ACC112 (cell line): ENCODE results near the gene TCTN1.
"Not testable (repeated sequence)": the region's sequence is repeated elsewhere in the genome, so short reads cannot be mapped to it uniquely, and the experiment has no call there.

ENCODE experiments used
- H2AFZ ChIP-seq: fragments of 200-600 bp; sonication (generic); one replicate; pipeline ENCODE4 v1.6.0; 2017; ENCODE audit warnings: antibody characterized with exemption, low read length; ENCODE audit not compliant: unreplicated experiment
- H3K27ac ChIP-seq: fragments of 200-600 bp; sonication (generic); 2 replicates; pipeline ENCODE4 v1.5.1; 2014; ENCODE audit warnings: low read depth, mild to moderate bottlenecking, antibody characterized with exemption, low read length, moderate library complexity
- H3K27me3 ChIP-seq: fragments of 200-600 bp; sonication (generic); 2 replicates; pipeline ENCODE4 v1.6.1; 2014; ENCODE audit warnings: mild to moderate bottlenecking, antibody characterized with exemption, low read length, moderate library complexity, mixed read lengths; ENCODE audit not compliant: insufficient read depth
- H3K36me3 ChIP-seq: fragments of 200-600 bp; sonication (generic); 2 replicates; pipeline ENCODE4 v1.6.1; 2016; ENCODE audit warnings: mild to moderate bottlenecking, antibody characterized with exemption, low read length, moderate library complexity, mixed read lengths; ENCODE audit not compliant: insufficient read depth
- H3K4me1 ChIP-seq: fragments of 200-600 bp; sonication (generic); one replicate; pipeline ENCODE4 v1.6.1; 2016; ENCODE audit warnings: low read length, mixed read lengths; ENCODE audit not compliant: insufficient read depth, unreplicated experiment, control insufficient read depth
- H3K4me3 ChIP-seq: fragments of 200-600 bp; sonication (generic); 2 replicates; pipeline ENCODE4 v1.5.1; 2014; ENCODE audit warnings: mild to moderate bottlenecking, low read depth, low read length
- H3K79me2 ChIP-seq: fragments of 200-600 bp; sonication (generic); one replicate; pipeline ENCODE4 v1.6.0; 2016; ENCODE audit warnings: low read length; ENCODE audit not compliant: control insufficient read depth, unreplicated experiment, insufficient read depth

TCTN1 gene

DNA sequence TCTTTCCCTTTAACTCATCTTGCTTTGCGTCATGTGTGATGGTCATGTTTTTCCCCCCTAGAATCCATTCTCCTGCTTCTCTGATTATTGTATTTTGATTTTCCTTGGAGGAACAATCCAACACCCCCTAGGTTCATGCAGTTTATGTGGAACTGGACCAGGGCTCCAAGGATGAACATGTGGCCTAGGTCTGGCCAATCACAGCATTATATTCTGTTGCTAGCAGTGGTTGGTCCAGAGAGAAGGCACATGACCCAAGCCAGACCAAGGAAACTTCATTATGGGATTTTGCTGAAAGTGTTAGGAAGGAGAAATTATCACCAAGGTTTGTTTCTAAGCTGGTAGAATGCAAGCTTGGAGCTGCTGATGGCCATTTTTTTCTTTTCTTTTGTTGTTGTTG, 23.9 kb upstream of the TCTN1 start:
- no peaks in the 10 kb centered on the region for H3K79me2 ChIP-seq
- peaks cover 11% of the 10 kb centered on the region for H3K4me1 ChIP-seq
- no peaks in the 10 kb centered on the region for H3K36me3 ChIP-seq
- no peaks in the 10 kb centered on the region for H3K27me3 ChIP-seq
- no peak overlapping the region for H3K4me3 ChIP-seq
- no peak overlapping the region for H3K27ac ChIP-seq
- H2AFZ ChIP-seq = peak overlapping the region; percentile 38

DNA sequence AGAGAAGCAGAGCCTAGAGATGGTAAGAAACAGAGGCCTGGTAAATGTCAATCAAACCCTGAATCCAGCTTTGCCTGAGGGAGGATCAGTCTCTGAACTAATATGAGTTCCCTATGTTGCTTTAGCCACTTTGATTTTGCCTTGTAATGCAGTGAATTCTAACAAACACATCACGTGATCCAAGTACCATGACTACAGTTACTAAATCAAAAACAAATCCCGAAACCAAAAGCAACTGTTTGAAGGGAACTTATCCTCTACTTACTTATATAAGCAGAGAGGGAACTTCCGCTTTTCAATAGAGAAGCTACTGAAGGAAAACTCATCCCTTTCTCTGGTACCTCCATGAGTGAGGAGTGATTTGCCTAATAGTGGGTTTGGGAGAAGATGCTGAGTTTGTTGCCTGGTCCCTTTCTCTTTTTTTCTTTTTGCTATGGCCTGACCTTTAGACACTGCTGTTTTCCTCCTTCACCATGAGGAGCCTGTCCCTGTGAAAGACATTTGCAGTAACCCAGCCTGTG, 23.1 kb upstream of the TCTN1 start:
- peak overlapping the region; percentile 4 for H2AFZ ChIP-seq

DNA sequence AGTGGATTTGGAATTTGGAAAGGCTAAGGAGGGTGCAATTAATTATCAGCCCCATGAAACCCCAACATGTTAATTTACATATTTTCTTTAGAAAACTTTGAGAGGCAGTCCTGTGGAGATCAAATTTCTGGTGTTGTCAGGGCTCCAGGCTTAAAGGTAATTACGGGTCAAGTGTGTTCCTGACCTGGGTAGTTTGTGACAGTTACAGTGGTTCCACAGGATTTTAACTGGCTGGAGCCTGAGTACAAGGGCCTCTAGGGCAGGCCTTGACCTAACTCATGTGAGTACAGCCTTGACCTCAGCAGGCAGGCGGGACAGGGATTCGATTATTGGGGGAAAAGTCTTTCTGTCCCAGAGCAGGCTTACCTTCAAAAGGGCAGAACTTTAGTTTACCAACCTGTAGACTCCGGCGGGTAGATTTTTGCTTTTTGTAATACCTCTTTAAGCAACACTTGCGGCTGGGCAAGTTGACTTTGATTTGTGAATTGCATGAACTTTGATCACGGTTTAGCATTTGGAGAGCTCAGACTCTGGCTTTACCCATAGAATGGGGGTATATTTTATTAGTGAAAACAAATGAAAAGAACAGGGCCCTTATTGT, 22.4 kb upstream of the TCTN1 start:
- Histone ChIP-seq H3K79me2 (no peaks in the 10 kb centered on the region), H3K27me3 (no peaks in the 10 kb centered on the region), H3K36me3 (no peaks in the 10 kb centered on the region), H3K4me1 (peaks cover 11% of the 10 kb centered on the region), H2AFZ (peak overlapping the region; percentile 4), H3K4me3 (no peak overlapping the region), H3K27ac (peak overlapping the region; percentile 60)

More for the DNA sequence above, 23.1 kb upstream of the TCTN1 start:
- no peak overlapping the region for H3K4me3 ChIP-seq
- H3K27ac ChIP-seq = peak overlapping the region; percentile 60
- H3K27me3 ChIP-seq = no peaks in the 10 kb centered on the region
- H3K79me2 ChIP-seq = no peaks in the 10 kb centered on the region
- H3K4me1 ChIP-seq = peaks cover 11% of the 10 kb centered on the region
- H3K36me3 ChIP-seq = no peaks in the 10 kb centered on the region

GRCh38 chr12:110592078-110592477, 21.9 kb upstream of the TCTN1 start:
- Histone ChIP-seq H3K79me2 (no peaks in the 10 kb centered on the region), H2AFZ (no peak overlapping the region), H3K27ac (no peak overlapping the region), H3K4me1 (peaks cover 11% of the 10 kb centered on the region), H3K4me3 (no peak overlapping the region), H3K36me3 (no peaks in the 10 kb centered on the region), H3K27me3 (no peaks in the 10 kb centered on the region)

DNA sequence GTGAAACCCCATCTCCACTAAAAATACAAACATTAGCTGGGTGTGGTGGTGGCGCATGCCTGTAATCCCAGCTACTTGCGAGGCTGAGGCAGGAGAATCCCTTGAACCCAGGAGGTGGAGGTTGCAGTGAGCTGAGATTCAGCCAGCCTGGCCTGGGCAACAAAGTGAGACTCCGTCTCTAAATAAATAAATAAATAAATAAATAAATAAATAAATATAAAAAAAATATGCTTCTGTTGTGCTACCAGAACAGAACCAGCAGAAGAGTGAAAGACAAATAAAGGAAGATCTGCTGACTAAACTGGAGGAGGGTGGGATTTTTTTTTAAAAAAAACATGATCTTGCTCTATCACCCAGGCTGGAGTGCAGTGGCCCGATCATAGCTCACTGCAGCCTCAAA, 21.0 kb upstream of the TCTN1 start:
- not testable (repeated sequence) for H2AFZ ChIP-seq, H3K27ac ChIP-seq, H3K36me3 ChIP-seq, H3K27me3 ChIP-seq, H3K4me3 ChIP-seq, H3K79me2 ChIP-seq
- peaks cover 11% of the 10 kb centered on the region for H3K4me1 ChIP-seq

DNA sequence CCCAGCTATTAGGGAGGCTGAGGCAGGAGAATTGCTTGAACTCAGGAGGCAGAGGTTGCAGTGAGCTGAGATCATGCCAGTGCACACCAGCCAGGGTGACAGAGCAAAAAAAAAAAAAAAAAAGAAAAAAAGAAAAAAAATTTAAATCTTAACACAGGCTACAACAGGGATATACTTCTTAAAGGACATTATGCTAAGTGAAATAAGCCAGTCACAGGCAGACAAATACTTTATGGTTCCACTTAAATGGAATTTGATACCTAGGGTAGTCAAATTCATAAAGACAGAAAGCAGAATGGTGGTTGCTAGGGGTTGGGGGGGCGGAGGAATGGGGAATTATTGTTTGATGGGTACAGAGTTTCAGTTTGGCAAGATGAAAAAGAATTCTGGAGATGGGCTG, 16.0 kb upstream of the TCTN1 start:
- H3K4me1 ChIP-seq = no peaks in the 10 kb centered on the region
- no peak overlapping the region for H3K27ac ChIP-seq

DNA sequence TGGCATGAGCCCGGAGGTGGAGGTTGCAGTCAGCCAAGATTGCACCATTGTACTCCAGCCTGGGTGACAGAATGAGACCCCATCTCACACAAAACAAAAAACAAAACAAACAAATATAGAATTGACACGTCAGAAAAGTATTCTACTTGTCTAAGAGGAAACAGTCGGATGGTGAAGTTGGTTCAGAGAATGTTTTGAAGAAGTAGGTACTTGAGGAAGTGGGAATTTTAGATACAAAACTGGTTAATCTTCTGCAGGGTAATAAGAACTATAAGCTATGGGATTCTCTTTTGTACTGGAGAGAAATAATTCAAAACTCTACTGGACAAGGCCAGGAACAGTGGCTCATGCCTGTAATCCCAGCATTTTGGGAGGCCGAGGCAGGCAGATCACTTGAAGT, 14.6 kb upstream of the TCTN1 start:
- Histone ChIP-seq H3K4me3 (no peak overlapping the region), H3K27me3 (no peaks in the 10 kb centered on the region), H2AFZ (no peak overlapping the region), H3K4me1 (no peaks in the 10 kb centered on the region), H3K36me3 (no peaks in the 10 kb centered on the region), H3K79me2 (no peaks in the 10 kb centered on the region), H3K27ac (no peak overlapping the region)

More for the DNA sequence above, 16.0 kb upstream of the TCTN1 start:
- no peaks in the 10 kb centered on the region for H3K36me3 ChIP-seq
- H3K4me3 ChIP-seq = no peak overlapping the region
- H3K27me3 ChIP-seq = no peaks in the 10 kb centered on the region
- H3K79me2 ChIP-seq = no peaks in the 10 kb centered on the region
- H2AFZ ChIP-seq = no peak overlapping the region

- H3K4me1 ChIP-seq = no peaks in the 10 kb centered on the region
- no peaks in the 10 kb centered on the region for H3K79me2 ChIP-seq
- no peak overlapping the region for H2AFZ ChIP-seq
- no peaks in the 10 kb centered on the region for H3K27me3 ChIP-seq
- no peak overlapping the region for H3K27ac ChIP-seq
- H3K4me3 ChIP-seq = no peak overlapping the region
- H3K36me3 ChIP-seq = no peaks in the 10 kb centered on the region
Observed at GRCh38 chr12:110600254-110600653, 13.7 kb upstream of the TCTN1 start.

DNA sequence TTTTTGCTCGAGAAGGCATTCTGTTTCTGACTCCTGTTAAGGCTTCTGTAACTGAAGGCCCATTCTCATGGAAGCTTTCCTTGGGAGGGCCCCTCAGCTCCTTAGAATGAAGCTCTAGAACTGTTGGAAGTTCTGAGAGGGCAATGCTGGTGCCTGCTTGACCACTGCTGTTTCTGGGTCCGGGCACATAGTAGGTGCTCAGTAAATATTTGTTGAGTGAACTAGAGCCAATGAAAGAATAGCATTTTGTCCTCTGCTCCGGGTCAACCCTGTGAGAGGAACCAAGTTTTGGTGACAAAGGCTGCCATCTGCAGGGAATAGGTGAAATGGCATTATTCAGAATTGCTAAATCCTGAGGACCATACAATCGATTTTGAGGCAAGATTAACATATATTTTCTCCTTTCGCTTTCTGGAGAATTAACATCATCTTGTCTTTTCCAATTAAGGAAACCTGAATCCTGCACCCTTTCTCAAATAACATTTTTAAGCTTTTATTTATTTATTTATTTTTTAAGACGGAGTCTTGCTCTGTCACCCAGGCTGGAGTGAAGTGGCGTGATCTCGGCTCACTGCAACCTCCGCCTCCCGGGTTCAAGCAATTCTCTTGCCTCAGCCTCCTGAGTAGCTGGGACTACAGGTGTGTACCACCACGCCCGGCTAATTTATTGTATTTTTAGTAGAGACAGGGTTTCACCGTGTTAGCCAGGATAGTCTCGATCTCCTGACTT, 11.7 kb upstream of the TCTN1 start:
- not testable (repeated sequence) for H2AFZ ChIP-seq

DNA sequence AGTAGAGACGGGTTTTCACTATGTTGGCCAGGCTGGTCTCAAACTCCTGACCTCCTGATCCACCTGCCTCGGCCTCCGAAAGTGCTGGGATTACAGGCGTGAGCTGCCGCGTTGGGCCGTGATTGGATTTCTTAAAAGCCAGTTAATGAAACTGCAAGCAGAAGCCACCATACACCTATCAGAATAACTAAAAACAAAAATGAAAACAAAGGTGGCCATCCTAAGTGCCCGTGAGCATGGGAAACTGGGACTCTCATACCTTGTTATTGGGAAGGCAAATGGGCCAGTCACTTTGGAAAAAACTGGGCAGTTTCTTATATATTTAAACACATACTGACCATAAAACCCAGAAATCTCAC, 7.7 kb upstream of the TCTN1 start:
- Histone ChIP-seq H3K36me3 (no peaks in the 10 kb centered on the region), H3K27me3 (no peaks in the 10 kb centered on the region), H2AFZ (no peak overlapping the region), H3K27ac (no peak overlapping the region), H3K4me1 (no peaks in the 10 kb centered on the region), H3K4me3 (no peak overlapping the region), H3K79me2 (no peaks in the 10 kb centered on the region)

More for the DNA sequence above, 11.7 kb upstream of the TCTN1 start:
- H3K79me2 ChIP-seq, H3K4me1 ChIP-seq, H3K27ac ChIP-seq, H3K36me3 ChIP-seq, H3K4me3 ChIP-seq, H3K27me3 ChIP-seq: not testable (repeated sequence)
